ENCODE data around the gene IGFBP5. TPM values are rescaled to one million over a fixed set of nuclear protein-coding genes. Genes with fewer than 3 reads are reported as not detected.

IGFBP5 gene
- total and polyA plus RNA-seq, 2 donors (not counting 1 experiment from before 2014, with no cell fraction given), result not detected

- Histone ChIP-seq H3K4me2 (replicated peaks; ENCODE audit: low read depth, low read length, poor library complexity, severe bottlenecking) (no peak overlapping the region), H3K79me2 (ENCODE audit: control insufficient read depth, insufficient read depth, low read length) (no peaks in the 10 kb centered on the region), H3K4me1 (ENCODE audit: control insufficient read depth in 2 of 2, insufficient read depth in 2 of 2, low read length in 2 of 2) (peaks cover 0 to 3% of the 10 kb centered on the region in 2 donors), H2AFZ (ENCODE audit: insufficient read depth, low read depth, low read length, poor library complexity, severe bottlenecking) (no peak overlapping the region), H3K4me3 (ENCODE audit: control extremely low read depth in 1 of 5, extremely low read depth in 1 of 5, insufficient read depth in 1 of 5, low read depth in 2 of 5, low read length in 4 of 5) (no peak overlapping the region), H3K36me3 (replicated peaks in 1 of 2; ENCODE audit: control extremely low read depth in 1 of 2, control insufficient read depth in 1 of 2, extremely low read depth in 1 of 2, insufficient read depth in 2 of 2, low read length in 1 of 2) (no peaks in the 10 kb centered on the region), H4K20me1 (ENCODE audit: control insufficient read depth, insufficient read depth, low read length, poor library complexity, severe bottlenecking) (no peaks in the 10 kb centered on the region), H3K27me3 (replicated peaks in 1 of 4; ENCODE audit: control extremely low read depth in 1 of 4, control insufficient read depth in 3 of 4, insufficient read depth in 4 of 4, low read length in 3 of 4) (peaks cover 0 to 3% (median under 1%) of the 10 kb centered on the region in 4 experiments), H3K9ac (ENCODE audit: low read length) (no peak overlapping the region), H3K9me3 (ENCODE audit: control extremely low read depth in 1 of 3, control insufficient read depth in 2 of 3, insufficient read depth in 1 of 3, low read length in 2 of 3) (peaks cover 0 to 2% (median 0%) of the 10 kb centered on the region in 3 donors), H3K27ac (ENCODE audit: low read length in 2 of 2) (no peak overlapping the region)
- no peak overlapping the region for H3K27ac Mint-ChIP-seq
- ChIA-PET CTCF (no interaction called here), POLR2A (no interaction called here)
- DNase-seq (no peak), ATAC-seq (ENCODE audit: low read depth) (no peak)
- H3K4me1 Mint-ChIP-seq, result peaks cover 5% of the 10 kb centered on the region
- intact Hi-C loops (cut with micrococcal nuclease), result no loop called here
- TF ChIP-seq CTCF (IDR thresholded peaks at IDR 0.05) (no peak), EZH2 (IDR thresholded peaks at IDR 0.05; ENCODE audit: borderline replicate concordance, insufficient read depth, low read depth, low read length, poor library complexity, severe bottlenecking) (no peak)
- no peak overlapping the region for H3K4me3 Mint-ChIP-seq
- 69% methylated on average over 3 of the region's 3 CpGs for WGBS (ENCODE audit: insufficient coverage)
- H3K27me3 Mint-ChIP-seq, result peaks cover 24% of the 10 kb centered on the region
- no peaks in the 10 kb centered on the region for H3K9me3 Mint-ChIP-seq (ENCODE audit: insufficient read depth)
These were observed 49.8 kb downstream of the IGFBP5 start for GRCh38 chr2:216645636-216645950.

DNA sequence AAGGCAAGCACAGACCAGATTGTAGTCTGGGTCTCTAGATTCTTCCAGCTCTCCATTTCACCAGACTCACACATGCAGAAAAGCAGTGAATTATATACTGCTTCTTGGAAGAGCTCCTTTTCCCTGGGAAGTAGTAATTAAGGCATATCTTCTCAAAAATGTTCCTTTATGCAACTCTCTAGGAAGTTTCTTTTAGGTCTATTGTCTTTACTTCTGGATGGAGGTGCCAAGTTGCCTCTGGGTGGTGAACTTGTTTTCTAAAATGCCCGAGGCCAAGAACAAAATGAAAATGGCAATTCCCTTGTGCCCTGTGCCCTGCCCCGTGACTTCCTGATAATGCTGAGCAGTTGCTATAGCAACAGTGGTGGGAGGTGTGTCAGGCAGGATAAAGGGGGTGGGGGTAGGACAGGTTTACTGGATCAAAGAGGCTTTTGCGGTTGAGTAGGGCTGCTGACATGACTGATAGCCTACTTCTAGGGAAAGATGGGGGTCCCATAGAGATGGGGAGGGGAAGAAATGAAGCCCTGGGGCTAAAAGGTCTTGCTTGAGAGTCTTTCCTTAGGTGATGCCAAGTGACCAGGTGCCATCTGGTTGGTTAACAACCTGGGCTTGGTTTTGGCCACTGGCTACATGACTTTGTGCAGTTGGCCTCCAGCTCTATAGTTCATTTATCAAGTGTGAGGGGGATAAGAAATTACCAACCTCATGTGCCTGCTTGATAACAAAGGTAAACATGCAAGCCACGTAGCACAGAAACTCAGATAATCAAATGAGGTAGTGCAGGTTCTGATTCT, 50.3 kb downstream of the IGFBP5 start:
- Histone ChIP-seq H4K20me1 (ENCODE audit: control insufficient read depth, insufficient read depth, low read length, poor library complexity, severe bottlenecking) (no peaks in the 10 kb centered on the region), H3K27ac (ENCODE audit: low read length in 2 of 2) (no peak overlapping the region), H3K4me1 (ENCODE audit: control insufficient read depth in 2 of 2, insufficient read depth in 2 of 2, low read length in 2 of 2) (peaks cover 0 to 3% of the 10 kb centered on the region in 2 donors), H3K27me3 (replicated peaks in 1 of 4; ENCODE audit: control extremely low read depth in 1 of 4, control insufficient read depth in 3 of 4, insufficient read depth in 4 of 4, low read length in 3 of 4) (peaks cover 0 to 3% (median under 1%) of the 10 kb centered on the region in 4 experiments), H3K4me3 (ENCODE audit: control extremely low read depth in 1 of 5, extremely low read depth in 1 of 5, insufficient read depth in 1 of 5, low read depth in 2 of 5, low read length in 4 of 5) (no peak overlapping the region), H3K9ac (ENCODE audit: low read length) (no peak overlapping the region), H3K79me2 (ENCODE audit: control insufficient read depth, insufficient read depth, low read length) (no peaks in the 10 kb centered on the region), H2AFZ (ENCODE audit: insufficient read depth, low read depth, low read length, poor library complexity, severe bottlenecking) (peak overlapping the region; percentile 1), H3K36me3 (replicated peaks in 1 of 2; ENCODE audit: control extremely low read depth in 1 of 2, control insufficient read depth in 1 of 2, extremely low read depth in 1 of 2, insufficient read depth in 2 of 2, low read length in 1 of 2) (no peaks in the 10 kb centered on the region), H3K4me2 (replicated peaks; ENCODE audit: low read depth, low read length, poor library complexity, severe bottlenecking) (no peak overlapping the region), H3K9me3 (ENCODE audit: control extremely low read depth in 1 of 3, control insufficient read depth in 2 of 3, insufficient read depth in 1 of 3, low read length in 2 of 3) (peaks cover 0 to 2% (median 0%) of the 10 kb centered on the region in 3 donors)
- H3K4me1 Mint-ChIP-seq, result peaks cover 5% of the 10 kb centered on the region
- ATAC-seq (ENCODE audit: low read depth) (no peak), DNase-seq (no peak)
- no peak overlapping the region for H3K27ac Mint-ChIP-seq
- H3K4me3 Mint-ChIP-seq, result no peak overlapping the region
- POLR2A ChIA-PET, result no interaction called here
- WGBS (ENCODE audit: insufficient coverage), result 42% methylated on average over 4 of the region's 4 CpGs
- CTCF ChIA-PET, result no interaction called here
- H3K27me3 Mint-ChIP-seq, result peaks cover 21% of the 10 kb centered on the region
- no peaks in the 10 kb centered on the region for H3K9me3 Mint-ChIP-seq (ENCODE audit: insufficient read depth)
- intact Hi-C loops (cut with micrococcal nuclease), result no loop called here
- no peak for TF ChIP-seq EZH2 (IDR thresholded peaks at IDR 0.05; ENCODE audit: borderline replicate concordance, insufficient read depth, low read depth, low read length, poor library complexity, severe bottlenecking)
- TF ChIP-seq CTCF (IDR thresholded peaks at IDR 0.05), result no peak

All from B cell (primary cell).